Stimulated activated CD4-positive, alpha-beta T cell treated with anti-CD3 and anti-CD28 coated beads, TNF-alpha, amount 100 ng/mL, for 24 hours (primary cell): ENCODE data around the gene RYR2.
"Not testable (repeated sequence)": the region's sequence is repeated elsewhere in the genome, so short reads cannot be mapped to it uniquely, and the experiment has no call there.

Experiments
- DNase-seq, 3 experiments: peaks; one replicate each; pipeline ENCODE4 v3.0.0-alpha.2; 2020; ENCODE audit warnings: low read depth in 3 of 3

The RYR2 gene

GRCh38 chr1:237141502-237141901 is 99.5 kb downstream of the RYR2 start:
- DNase-seq = no peak

- DNase-seq = no peak
Observed at GRCh38 chr1:237145379-237146135, 103.6 kb downstream of the RYR2 start.

- DNase-seq = no peak
Observed at GRCh38 chr1:237146241-237146640, 104.3 kb downstream of the RYR2 start.

GRCh38 chr1:237149857-237150256 is 107.9 kb downstream of the RYR2 start:
- no peak for DNase-seq

- DNase-seq = not testable (repeated sequence)
Observed at GRCh38 chr1:237151979-237152378, 110.0 kb downstream of the RYR2 start.

- DNase-seq = no peak
Observed at GRCh38 chr1:237152506-237153335, 110.7 kb downstream of the RYR2 start.

GRCh38 chr1:237154157-237154556 is 112.2 kb downstream of the RYR2 start:
- DNase-seq = no peak

- DNase-seq = no peak
Observed at GRCh38 chr1:237164406-237165352, 122.7 kb downstream of the RYR2 start.

GRCh38 chr1:237166086-237166485 is 124.1 kb downstream of the RYR2 start:
- no peak for DNase-seq

- no peak for DNase-seq
Observed at GRCh38 chr1:237166593-237167101, 124.7 kb downstream of the RYR2 start.

GRCh38 chr1:237170149-237170548 is 128.2 kb downstream of the RYR2 start:
- no peak for DNase-seq

GRCh38 chr1:237171454-237172117 is 129.6 kb downstream of the RYR2 start:
- DNase-seq = no peak

- no peak for DNase-seq
Observed at GRCh38 chr1:237172118-237172485, 130.1 kb downstream of the RYR2 start.

- no peak for DNase-seq
Observed at GRCh38 chr1:237179503-237179902, 137.5 kb downstream of the RYR2 start.

- no peak for DNase-seq
Observed at GRCh38 chr1:237180256-237180655, 138.3 kb downstream of the RYR2 start.

- no peak for DNase-seq
Observed at GRCh38 chr1:237181743-237182317, 139.8 kb downstream of the RYR2 start.

- DNase-seq = no peak
Observed at GRCh38 chr1:237183963-237184540, 142.1 kb downstream of the RYR2 start.

- DNase-seq = no peak
Observed at GRCh38 chr1:237186675-237187074, 144.7 kb downstream of the RYR2 start.

GRCh38 chr1:237187842-237188241 is 145.9 kb downstream of the RYR2 start:
- DNase-seq = no peak

- DNase-seq = no peak
Observed at GRCh38 chr1:237191403-237191802, 149.4 kb downstream of the RYR2 start.
